ENCODE results near the gene RNF224. TPM values are rescaled to one million over a fixed set of nuclear protein-coding genes. Genes with fewer than 3 reads are reported as not detected.
A peak's percentile ranks its signal among the peaks of the same experiment; 100 is the strongest.

The RNF224 gene
- polyA plus RNA-seq, 4 donors = 0.41 to 15.5 (median 7.7) TPM

DNA sequence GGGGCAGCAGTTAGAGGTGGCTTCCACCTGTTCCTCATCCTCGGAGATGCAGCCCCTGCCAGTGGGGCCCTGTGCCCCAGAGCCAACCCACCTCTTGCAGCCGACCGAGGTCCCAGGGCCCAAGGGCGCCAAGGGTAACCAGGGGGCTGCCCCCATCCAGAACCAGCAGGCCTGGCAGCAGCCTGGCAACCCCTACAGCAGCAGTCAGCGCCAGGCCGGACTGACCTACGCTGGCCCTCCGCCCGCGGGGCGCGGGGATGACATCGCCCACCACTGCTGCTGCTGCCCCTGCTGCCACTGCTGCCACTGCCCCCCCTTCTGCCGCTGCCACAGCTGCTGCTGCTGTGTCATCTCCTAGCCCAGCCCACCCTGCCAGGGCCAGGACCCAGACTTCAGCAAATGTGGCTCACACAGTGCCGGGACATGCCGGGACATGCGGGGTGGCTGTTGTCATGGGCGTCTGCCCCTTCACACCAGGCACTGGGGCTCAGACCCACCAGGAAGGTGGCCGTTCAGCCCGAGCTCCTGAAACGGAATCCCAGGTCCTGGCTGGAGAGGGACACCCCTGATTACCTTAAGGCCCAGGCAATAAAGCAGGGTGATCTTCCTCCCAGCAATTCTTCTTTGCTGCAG, 1.5 kb upstream of the RNF224 start:
- no peak for DNase-seq (ENCODE audit: low read depth in 4 of 4, low spot score in 3 of 4)

DNA sequence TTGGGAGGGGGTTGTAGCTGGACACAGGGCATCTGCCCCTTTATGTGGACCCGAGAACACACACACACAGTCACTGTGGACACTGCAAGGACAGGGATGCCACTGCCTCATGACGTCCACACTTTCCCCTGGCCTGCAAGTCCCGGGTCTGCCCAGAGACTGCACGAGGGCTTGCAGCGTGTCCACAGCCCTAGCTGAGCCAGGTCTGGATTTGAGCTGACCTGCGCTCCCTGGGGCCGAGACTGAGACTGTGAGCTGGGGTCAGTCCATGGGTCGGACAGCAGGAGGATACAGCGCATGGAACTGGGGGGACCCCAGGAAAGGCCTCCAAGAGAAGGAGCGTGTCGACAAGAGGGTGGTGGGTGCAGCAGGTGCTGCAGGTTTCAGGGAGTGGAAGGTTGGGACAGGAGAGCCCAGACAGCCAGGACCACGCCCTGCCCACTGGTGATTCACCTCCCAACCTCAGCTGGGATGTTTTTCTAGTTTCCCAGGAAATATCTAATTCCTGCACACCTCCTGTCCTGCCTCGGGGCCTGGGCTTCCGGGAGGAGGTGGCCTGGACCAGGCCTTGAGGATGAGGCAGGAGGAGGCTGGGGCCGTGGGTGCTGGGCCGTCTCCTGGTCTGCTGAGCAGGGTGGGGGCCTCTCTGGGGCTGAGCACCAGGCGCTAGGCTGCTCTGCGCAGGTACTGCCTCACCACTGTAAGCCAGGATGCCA, 806 bp upstream of the RNF224 start:
- no peak for DNase-seq (ENCODE audit: low read depth in 4 of 4, low spot score in 3 of 4)

DNA sequence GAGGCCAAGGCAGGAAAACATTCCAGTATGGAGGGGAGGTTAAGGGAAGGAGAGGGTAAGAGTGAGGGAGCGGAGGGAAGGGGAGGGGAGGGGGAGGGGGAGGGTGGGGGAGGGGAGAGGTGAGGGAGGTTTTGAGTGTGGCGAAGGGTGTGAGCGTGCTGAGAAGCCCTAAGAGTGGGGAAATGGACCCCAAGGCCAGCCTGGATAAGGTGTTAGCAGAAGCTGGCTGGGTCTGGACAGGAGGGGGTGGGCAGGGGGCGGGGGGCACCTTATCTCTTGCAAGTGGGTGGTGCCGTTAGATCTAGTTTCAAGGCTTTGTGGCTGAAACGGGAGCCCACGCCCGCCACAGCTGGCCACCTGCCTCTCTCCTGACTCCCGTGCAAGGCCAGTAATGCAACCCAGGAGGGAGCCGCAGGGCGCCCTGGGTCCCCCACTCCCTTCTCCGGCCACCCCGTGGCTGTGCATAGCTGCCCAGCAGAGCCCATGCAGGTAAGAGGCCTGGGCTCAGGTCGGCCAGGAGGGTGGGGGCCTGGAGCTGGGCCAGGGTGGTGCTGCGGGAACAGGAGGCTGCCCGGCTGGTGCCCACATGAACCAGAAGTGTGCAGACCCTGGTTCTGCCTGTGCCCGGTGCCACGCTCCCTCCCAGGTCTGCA, 677 bp downstream of the RNF224 start:
- DNase-seq (ENCODE audit: low read depth in 4 of 4, low spot score in 3 of 4) = no peak

- no peak for DNase-seq (ENCODE audit: low read depth in 4 of 4, low spot score in 3 of 4)
Measured at GRCh38 chr9:137228506-137228967, 1.2 kb downstream of the RNF224 start.

GRCh38 chr9:137228968-137229896, 1.9 kb downstream of the RNF224 start:
- no peak for DNase-seq (ENCODE audit: low read depth in 4 of 4, low spot score in 3 of 4)

DNA sequence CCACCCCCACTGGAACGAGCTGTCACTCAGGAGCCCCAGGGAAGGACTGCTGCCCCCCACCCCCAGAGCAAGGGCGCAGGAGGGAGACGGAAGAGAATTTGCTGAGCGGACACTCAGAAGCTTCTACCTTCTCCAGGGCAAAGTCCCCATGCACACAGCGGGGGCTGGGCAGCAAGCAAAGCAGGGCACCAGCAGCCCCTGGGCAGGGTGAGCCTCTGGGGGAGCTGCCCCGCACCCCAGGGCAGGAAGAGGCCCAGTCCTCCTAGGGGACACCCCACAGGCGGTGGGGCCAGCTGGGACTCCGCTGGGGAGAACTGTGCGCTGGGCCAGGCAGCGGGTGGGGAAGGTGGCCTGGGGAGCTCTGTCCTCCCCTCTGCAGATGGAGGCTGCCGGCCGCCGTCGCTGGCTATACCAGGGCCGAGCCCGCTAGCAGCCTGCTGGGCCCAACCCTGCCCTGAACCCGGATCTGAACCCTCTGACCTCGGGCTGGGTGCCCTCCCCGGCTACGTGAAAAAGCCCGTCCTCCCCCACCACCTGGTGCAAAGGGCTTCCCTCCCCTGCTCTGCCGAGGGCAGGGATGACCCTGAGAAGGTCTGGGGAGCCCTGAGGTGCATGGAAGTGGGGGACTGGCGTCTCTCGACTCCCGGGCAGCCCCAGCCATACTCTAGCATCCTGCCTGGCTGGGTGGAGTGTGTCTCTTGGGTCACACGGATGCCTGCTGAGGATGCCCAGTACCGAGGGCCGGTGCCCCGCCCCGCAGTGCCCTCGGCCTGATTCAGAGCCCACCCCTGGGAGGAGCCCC, 2.8 kb downstream of the RNF224 start:
- DNase-seq (ENCODE audit: low read depth in 4 of 4, low spot score in 3 of 4) = no peak

DNA sequence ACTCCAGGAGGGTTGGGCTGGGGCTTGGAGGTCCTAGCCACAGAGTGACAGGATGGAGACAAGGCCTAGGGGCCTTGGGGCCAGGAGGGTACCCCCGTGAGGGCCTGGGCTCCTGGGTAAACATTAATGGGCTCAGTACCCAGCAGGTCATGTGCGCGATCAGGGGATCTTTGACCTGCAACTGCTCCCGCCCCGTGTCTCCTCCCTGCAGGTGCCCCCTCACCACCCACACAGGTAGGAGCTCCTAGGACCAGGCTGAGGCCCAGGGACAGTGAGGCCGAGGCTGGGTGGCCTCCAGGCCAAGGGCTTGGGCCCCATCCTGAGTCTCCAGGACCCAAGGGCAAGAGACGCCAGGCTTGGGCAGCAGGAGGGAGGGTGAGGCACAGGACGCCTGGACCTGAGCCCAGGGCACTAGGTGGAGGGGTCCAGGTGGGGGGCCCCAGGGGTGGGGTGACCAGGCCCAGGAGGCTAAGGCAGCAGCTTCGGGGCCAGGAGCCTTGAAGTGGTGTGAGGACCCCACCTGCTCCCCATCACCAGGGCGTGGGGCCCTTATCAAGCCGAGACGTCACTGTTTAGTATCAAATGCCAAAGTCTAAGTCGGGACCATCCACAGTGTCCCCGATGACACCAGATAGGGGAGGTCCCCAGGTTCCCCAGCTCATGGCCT, 3.5 kb downstream of the RNF224 start, which contains the start of gene SLC34A3:
Gene SLC34A3 (plus strand): TSS at position 197 of the 667 bp plus-strand sequence. CDS start 802 bp downstream, outside the sequence.
- DNase-seq (ENCODE audit: low read depth in 4 of 4, low spot score in 3 of 4) = no peak

DNA sequence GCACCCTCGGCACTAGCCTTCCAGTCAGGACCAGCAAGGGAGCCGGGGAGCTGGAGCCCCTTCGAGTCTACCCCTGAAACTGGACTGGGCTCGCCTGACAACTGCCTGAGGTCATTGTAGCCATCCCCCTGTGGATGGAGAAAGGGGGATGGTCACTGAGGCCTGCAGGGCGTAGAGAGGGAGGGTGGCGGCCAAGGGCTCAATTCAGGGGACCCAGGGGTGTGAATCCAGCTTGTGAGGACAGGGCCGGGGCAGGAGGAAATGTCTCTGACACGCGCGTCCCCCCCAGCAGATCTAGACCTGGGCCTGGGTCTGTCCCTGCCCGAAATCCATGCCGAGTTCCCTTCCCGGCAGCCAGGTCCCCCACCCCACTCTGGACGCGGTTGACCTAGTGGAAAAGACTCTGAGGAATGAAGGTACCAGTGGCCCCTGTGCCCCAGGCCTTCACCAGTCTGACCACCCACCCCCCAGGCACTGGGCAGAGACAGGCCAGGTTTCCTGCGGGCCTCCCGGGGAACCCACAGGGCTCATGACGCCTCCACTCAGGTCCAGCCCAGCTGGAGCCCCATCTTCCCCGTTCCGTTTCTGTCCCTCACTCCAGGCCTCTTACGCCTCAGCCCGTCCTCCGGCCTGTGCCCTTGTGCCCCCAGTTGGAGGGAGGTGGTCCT, 4.2 kb downstream of the RNF224 start:
- DNase-seq (ENCODE audit: low read depth in 4 of 4, low spot score in 3 of 4) = no peak

DNA sequence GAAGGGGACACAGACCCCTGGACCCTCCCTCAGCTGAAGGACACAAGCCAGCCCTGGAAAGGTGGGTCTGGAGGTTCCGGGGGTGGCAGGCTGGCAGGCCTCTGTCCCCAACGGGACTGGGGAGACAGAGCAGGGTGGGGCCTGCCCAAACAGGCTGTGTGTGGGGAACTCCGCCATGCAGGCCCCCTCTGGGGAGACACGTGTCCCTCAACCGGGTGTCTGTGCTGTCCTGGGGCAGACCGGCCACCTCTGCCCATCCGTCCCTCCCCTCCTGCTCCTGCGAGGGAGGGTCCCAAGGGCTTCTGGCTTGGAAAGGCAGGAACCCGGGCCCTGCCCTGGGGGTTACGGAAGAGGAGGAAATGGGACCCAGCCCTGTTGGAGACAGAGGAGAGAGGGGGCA, 4.8 kb downstream of the RNF224 start:
- DNase-seq (ENCODE audit: low read depth in 4 of 4, low spot score in 3 of 4) = no peak

GRCh38 chr9:137232510-137232909, 5.2 kb downstream of the RNF224 start:
- DNase-seq (ENCODE audit: low read depth in 4 of 4, low spot score in 3 of 4) = no peak

GRCh38 chr9:137233143-137233980, 6.1 kb downstream of the RNF224 start:
- DNase-seq (ENCODE audit: low read depth in 4 of 4, low spot score in 3 of 4) = no peak

GRCh38 chr9:137234055-137234697, 6.9 kb downstream of the RNF224 start:
- no peak for DNase-seq (ENCODE audit: low read depth in 4 of 4, low spot score in 3 of 4)

GRCh38 chr9:137234758-137235423, 7.6 kb downstream of the RNF224 start:
- DNase-seq (ENCODE audit: low read depth in 4 of 4, low spot score in 3 of 4) = no peak

DNA sequence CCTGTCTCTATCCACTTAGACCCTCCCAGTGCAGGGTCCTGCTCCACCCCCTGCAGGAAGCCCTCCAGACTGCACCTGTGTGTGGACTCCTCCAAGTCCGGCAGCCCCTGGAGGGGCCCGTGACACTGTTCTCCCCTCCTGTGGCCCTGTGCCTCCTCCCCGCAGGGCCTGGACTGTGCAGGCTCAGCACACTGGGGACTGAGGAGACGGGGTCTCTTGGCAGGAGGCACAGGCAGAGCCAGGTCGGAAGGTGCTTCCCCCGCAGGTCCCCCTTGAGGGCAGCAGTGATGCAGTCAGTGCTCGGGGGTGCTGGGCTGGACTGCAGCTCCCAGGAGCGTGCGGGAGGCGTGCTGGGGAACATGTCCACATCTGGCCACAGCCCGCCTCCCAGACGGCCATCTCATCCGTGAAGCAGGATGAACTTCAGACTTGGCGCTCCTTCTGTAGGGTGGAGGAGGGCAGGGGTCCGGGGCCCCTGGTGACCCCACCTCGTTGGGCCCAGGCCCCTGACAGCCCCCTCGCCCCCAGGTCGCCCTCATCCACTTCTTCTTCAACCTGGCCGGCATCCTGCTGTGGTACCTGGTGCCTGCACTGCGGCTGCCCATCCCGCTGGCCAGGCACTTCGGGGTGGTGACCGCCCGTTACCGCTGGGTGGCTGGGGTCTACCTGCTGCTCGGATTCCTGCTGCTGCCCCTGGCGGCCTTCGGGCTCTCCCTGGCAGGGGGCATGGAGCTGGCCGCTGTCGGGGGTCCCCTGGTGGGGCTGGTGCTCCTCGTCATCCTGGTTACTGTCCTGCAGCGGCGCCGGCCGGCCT, 8.3 kb downstream of the RNF224 start:
- DNase-seq (ENCODE audit: low read depth in 4 of 4, low spot score in 3 of 4) = no peak

DNA sequence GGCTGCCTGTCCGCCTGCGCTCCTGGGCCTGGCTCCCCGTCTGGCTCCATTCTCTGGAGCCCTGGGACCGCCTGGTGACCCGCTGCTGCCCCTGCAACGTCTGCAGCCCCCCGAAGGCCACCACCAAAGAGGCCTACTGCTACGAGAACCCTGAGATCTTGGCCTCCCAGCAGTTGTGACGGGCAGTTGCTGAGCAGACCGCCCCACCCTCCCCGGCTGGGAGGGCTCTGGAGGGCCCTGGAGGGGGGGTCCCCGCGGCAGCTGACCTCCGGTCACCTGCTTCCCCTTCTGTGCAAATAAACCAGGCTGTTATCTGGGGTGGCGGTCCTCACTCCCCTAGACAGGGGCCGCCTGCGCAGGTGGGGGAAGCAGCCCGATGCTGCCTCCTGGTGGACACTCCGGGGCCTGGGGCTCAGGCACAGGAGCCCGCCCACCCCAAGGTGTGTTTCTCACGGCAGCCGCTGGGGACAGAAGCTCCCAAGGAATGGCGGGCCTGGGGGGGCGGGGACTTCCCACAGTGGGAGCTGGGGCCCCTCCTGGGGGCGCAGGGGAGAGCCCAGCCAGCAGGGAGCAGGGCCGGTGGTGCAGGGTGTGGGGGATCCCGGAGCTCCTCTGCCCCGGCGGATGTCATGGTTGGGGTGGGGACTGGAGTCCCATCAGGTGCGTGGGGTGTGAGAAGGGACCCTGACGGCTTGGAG, 9.1 kb downstream of the RNF224 start:
- peak; percentile 47 to 68 (median 58) for DNase-seq (ENCODE audit: low read depth in 4 of 4, low spot score in 3 of 4)

Data from left renal pelvis (tissue), 4 donors.